Measurements from ENCODE around the gene EPHB2. TPM values are rescaled to one million over a fixed set of nuclear protein-coding genes. Genes with fewer than 3 reads are reported as not detected.
A peak's percentile ranks its signal among the peaks of the same experiment; 100 is the strongest.

Gene EPHB2
- total RNA-seq, 2 donors from 2014 or later: not detected

DNA sequence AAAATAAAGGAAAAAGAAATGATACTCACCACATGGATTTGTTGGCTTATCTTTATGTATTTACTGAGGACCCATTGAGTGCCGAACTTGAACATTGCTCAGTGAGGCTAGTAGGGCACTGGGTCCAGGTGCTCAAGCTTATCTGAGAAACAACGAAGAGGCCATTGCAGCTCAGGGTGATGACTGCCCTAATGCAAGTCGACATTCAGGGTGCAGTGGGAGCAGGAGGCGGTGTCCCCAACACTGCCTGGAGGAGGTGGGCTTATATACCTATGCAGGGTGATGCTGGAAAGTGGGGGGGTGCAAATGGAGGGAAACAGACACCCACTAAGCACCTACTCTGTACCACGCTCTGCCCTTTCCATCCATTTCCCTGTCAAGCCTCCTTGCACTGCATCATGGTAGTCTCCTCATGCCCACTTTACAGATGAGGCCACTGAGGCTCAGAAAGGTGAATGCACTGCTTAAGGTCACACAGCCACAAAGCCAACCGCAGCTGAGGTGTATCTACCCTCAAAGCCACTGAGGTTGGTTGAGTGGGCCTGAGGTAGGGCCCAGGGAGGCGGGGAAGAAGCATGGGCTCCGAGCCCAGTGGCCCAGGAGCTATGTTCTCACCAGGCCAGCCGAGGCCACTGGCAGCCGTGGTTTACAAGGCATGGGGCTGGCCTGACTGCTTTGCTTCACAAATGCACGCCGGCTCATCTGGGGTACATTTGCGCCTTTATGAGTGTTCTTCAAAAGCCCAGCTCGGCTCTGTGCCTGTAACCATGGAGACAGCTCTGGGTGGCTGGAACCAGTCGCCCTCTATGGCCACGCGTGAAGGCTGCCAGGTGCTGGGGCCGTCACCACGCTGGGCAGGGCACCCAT is 103.8 kb downstream of the EPHB2 start:
- Mint-ChIP-seq H3K27ac (no peak overlapping the region), H3K9me3 (no peaks in the 10 kb centered on the region), H3K4me3 (no peak overlapping the region), H3K36me3 (no peaks in the 10 kb centered on the region), H3K4me1 (ENCODE audit: low read depth in 2 of 2) (no peaks in the 10 kb centered on the region), H3K27me3 (peaks cover 0 to 9% of the 10 kb centered on the region in 2 donors)
- no peak for DNase-seq (ENCODE audit: low spot score)
- no peak for ATAC-seq

DNA sequence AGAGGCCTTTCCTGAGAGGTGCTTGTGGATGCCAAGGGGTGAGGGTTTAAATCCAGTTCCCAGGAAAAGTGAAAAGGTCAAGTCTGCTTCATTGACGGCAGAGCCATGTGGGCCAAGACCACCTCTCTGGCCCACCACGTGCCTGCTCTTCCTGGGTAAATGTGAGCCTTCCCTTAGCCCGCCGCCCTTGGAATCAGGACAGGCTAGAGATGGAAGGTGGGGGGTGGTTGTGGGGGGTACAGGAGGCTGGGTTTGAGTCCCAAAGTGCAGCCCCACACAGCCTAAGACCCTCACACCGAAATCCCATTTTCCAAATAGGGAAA is 104.4 kb downstream of the EPHB2 start:
- ATAC-seq: no peak
- Mint-ChIP-seq H3K36me3 (no peaks in the 10 kb centered on the region), H3K4me1 (ENCODE audit: low read depth in 2 of 2) (no peaks in the 10 kb centered on the region), H3K9me3 (no peaks in the 10 kb centered on the region), H3K4me3 (no peak overlapping the region), H3K27me3 (peaks cover 0 to 9% of the 10 kb centered on the region in 2 donors), H3K27ac (no peak overlapping the region)
- no peak for DNase-seq (ENCODE audit: low spot score)

DNA sequence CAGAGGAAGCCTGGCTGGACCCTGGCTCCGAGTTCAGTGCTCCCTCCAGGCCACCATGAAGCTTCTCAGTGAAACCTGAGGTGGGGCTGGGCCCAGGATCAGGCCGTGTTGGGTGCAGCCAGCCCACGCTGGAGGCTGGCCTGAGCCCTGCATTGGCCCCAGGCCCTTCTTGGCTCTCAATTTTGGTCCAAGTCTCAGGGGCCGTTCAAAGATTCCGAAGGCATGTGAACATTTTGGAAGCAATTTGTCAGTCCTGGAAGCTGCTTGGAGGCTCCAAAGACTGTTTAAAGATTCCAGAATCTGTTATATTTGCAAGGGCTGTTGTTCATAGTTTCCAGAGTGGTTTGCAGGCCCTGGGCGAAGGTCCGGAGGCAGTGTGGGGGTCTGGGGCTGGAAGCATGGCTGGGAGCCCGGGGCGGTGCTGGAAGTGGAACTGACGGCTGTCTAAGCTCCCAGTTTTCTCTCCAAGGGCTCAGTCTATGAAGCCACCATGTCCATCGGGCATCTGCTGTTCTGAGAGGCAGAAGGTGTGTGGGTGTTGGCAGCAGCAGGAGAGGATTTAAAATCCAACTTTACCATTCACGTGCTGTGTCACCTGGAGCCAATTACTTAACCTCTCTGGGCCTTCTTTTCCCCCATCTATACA is 104.9 kb downstream of the EPHB2 start:
- Mint-ChIP-seq H3K9me3 (no peaks in the 10 kb centered on the region), H3K4me3 (no peak overlapping the region), H3K27me3 (peaks cover 0 to 9% of the 10 kb centered on the region in 2 donors), H3K27ac (no peak overlapping the region), H3K4me1 (ENCODE audit: low read depth in 2 of 2) (no peaks in the 10 kb centered on the region), H3K36me3 (no peaks in the 10 kb centered on the region)
- DNase-seq (ENCODE audit: low spot score) (no peak), ATAC-seq (no peak)

GRCh38 chr1:22816067-22816775 is 105.6 kb downstream of the EPHB2 start:
- DNase-seq (ENCODE audit: low spot score): no peak
- H3K36me3 Mint-ChIP-seq: no peaks in the 10 kb centered on the region
- no peaks in the 10 kb centered on the region for H3K4me1 Mint-ChIP-seq (ENCODE audit: low read depth in 2 of 2)
- H3K27me3 Mint-ChIP-seq: peaks cover 0 to 9% of the 10 kb centered on the region in 2 donors
- ATAC-seq: no peak
- no peak overlapping the region for H3K27ac Mint-ChIP-seq
- H3K9me3 Mint-ChIP-seq: no peaks in the 10 kb centered on the region
- H3K4me3 Mint-ChIP-seq: no peak overlapping the region

DNA sequence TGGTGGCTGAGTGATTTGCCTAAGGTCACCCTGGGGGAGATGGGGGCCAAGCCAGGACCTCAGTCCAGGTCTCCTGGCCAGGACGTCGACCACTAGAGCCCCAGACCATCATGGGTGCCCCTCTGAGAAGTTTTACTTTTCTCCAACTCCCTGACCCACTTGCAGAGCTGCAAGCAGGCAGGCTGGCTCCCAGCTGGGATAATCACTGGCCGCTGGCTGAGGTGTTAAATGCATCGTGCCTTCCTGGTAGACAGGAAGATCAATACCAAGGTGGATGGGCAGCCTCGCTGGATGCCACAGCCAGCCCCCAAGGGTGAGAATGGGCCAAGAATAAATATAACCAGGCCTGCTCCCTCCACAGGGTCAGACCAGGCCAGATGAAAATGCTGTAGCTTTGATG is 106.2 kb downstream of the EPHB2 start:
- H3K4me3 Mint-ChIP-seq: no peak overlapping the region
- no peaks in the 10 kb centered on the region for H3K36me3 Mint-ChIP-seq
- DNase-seq (ENCODE audit: low spot score): no peak
- H3K4me1 Mint-ChIP-seq (ENCODE audit: low read depth in 2 of 2): no peaks in the 10 kb centered on the region
- ATAC-seq: no peak
- H3K27ac Mint-ChIP-seq: no peak overlapping the region
- no peaks in the 10 kb centered on the region for H3K9me3 Mint-ChIP-seq
- H3K27me3 Mint-ChIP-seq: peaks cover 0 to 9% of the 10 kb centered on the region in 2 donors

DNA sequence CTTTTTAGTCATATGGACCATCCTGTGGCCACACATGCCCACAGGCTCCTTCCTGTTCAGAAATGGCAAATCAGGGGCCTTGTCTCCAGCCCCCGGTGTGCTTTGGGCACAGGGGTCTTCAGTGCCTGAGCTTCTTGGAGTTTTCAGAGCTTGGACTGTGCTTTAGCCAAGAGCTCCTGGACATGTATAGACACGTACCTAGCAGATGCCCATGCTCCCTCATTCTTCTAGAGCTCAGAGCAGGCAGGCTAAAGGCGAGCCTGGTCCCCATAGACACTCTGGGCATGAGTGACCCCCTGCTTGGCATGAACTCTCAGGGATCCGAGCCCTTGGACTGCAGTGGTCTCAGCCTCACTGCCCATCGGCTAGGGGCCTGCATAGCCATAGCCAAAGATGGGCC is 106.8 kb downstream of the EPHB2 start:
- Mint-ChIP-seq H3K27me3 (peaks cover 0 to 9% of the 10 kb centered on the region in 2 donors), H3K4me3 (no peak overlapping the region), H3K9me3 (no peaks in the 10 kb centered on the region), H3K36me3 (no peaks in the 10 kb centered on the region), H3K27ac (no peak overlapping the region), H3K4me1 (ENCODE audit: low read depth in 2 of 2) (no peaks in the 10 kb centered on the region)
- ATAC-seq (no peak), DNase-seq (ENCODE audit: low spot score) (no peak)

DNA sequence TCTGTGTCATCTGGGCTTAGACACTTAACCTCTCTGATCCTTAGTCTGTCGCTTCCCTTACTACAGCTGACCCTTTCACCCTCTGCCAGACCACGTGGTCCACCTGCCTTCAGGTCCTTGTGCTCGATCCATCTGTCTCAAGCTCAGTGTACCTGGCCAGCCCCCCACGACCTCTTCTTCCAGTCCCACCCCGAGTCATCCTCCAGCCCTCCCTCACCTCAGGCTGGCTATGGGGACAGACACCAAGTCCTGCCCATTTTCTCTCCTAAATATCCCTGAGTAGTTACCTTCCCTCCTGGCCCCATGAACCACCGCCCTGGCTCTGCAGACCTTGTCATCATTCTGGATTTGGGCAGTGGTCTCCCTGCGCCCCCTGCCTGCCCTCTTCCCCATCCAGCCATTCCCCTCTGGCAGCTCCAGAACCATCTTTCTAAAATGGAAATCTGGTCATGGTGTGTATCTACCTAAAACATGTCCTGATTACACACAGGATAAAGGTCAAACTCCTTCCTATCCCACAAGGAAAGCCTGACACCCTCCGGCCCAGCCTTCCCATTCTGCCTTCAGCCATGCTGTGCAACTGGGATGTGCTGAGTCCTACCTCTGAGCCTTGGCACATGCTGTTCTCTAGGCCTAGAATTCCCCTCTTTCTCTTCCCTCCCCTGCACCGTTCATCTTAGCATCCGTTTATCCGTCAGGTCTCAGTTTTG is 107.6 kb downstream of the EPHB2 start:
- Mint-ChIP-seq H3K9me3 (no peaks in the 10 kb centered on the region), H3K4me3 (no peak overlapping the region), H3K36me3 (no peaks in the 10 kb centered on the region), H3K27ac (no peak overlapping the region), H3K27me3 (peaks cover 0 to 9% of the 10 kb centered on the region in 2 donors), H3K4me1 (ENCODE audit: low read depth in 2 of 2) (no peaks in the 10 kb centered on the region)
- ATAC-seq (no peak), DNase-seq (ENCODE audit: low spot score) (no peak)

- Mint-ChIP-seq H3K36me3 (no peaks in the 10 kb centered on the region), H3K27me3 (peaks cover 5 to 18% of the 10 kb centered on the region in 2 donors), H3K4me3 (no peak overlapping the region), H3K4me1 (ENCODE audit: low read depth in 2 of 2) (no peaks in the 10 kb centered on the region), H3K9me3 (no peaks in the 10 kb centered on the region), H3K27ac (no peak overlapping the region)
- no peak for DNase-seq (ENCODE audit: low spot score)
- no peak for ATAC-seq
Observed at GRCh38 chr1:22819361-22819760, 108.7 kb downstream of the EPHB2 start.

DNA sequence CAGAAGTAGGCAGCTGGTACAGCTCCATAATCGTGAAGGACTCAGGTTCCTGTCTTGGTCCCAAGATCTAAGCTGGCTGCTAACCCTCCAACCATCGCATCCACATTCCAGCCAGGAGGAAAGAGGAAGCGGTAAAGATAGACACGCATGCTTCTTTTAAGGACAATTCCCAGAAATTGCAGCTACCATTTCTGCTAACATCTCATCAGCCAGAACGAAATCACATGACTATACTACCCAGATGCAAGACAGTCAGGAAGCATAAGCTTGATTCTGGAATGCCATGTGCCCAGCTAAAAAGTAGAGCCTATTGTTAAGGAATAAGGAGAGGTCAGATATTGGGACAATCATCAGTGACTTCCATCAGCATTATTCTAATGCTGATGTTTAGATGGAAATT is 110.4 kb downstream of the EPHB2 start:
- DNase-seq (ENCODE audit: low spot score) (no peak), ATAC-seq (no peak)
- H3K27ac Mint-ChIP-seq: no peak overlapping the region
- no peak overlapping the region for H3K4me3 Mint-ChIP-seq
- H3K4me1 Mint-ChIP-seq (ENCODE audit: low read depth in 2 of 2): no peaks in the 10 kb centered on the region
- H3K9me3 Mint-ChIP-seq: no peaks in the 10 kb centered on the region
- H3K27me3 Mint-ChIP-seq: peaks cover 8 to 18% of the 10 kb centered on the region in 2 donors
- no peaks in the 10 kb centered on the region for H3K36me3 Mint-ChIP-seq

DNA sequence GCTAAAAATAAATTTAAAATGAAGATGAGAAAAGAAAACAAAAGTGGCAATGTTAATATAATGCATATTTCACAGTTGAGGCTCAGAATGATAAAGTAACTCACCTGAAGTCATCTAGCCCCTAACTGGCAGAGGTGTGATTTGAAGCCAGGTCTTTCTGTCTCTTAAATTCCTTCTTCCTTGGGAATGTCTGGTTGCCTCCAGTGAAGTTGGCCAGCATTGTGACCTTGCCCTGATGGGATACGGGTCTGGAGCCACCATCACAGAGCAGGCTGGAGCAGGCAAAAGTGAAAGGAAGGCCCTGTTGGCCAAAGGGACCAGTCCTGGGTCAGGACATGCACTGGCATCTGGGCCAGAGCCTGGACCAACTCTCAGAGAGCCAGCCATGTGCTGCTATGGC is 111.7 kb downstream of the EPHB2 start:
- H3K27me3 Mint-ChIP-seq: peaks cover 8 to 18% of the 10 kb centered on the region in 2 donors
- no peak overlapping the region for H3K27ac Mint-ChIP-seq
- H3K9me3 Mint-ChIP-seq: no peaks in the 10 kb centered on the region
- DNase-seq (ENCODE audit: low spot score): no peak
- no peaks in the 10 kb centered on the region for H3K4me1 Mint-ChIP-seq (ENCODE audit: low read depth in 2 of 2)
- H3K4me3 Mint-ChIP-seq: no peak overlapping the region
- no peak for ATAC-seq
- no peaks in the 10 kb centered on the region for H3K36me3 Mint-ChIP-seq

- ATAC-seq (no peak), DNase-seq (ENCODE audit: low spot score) (no peak)
- H3K4me1 Mint-ChIP-seq (ENCODE audit: low read depth in 2 of 2): no peaks in the 10 kb centered on the region
- H3K4me3 Mint-ChIP-seq: no peak overlapping the region
- peaks cover 8 to 9% of the 10 kb centered on the region in 2 donors for H3K27me3 Mint-ChIP-seq
- H3K9me3 Mint-ChIP-seq: no peaks in the 10 kb centered on the region
- no peaks in the 10 kb centered on the region for H3K36me3 Mint-ChIP-seq
- no peak overlapping the region for H3K27ac Mint-ChIP-seq
Observed at GRCh38 chr1:22824466-22824865, 113.8 kb downstream of the EPHB2 start.

GRCh38 chr1:22824975-22825374 is 114.3 kb downstream of the EPHB2 start:
- DNase-seq (ENCODE audit: low spot score) (no peak), ATAC-seq (no peak)
- no peak overlapping the region for H3K4me3 Mint-ChIP-seq
- H3K36me3 Mint-ChIP-seq: no peaks in the 10 kb centered on the region
- no peaks in the 10 kb centered on the region for H3K9me3 Mint-ChIP-seq
- H3K27me3 Mint-ChIP-seq: peaks cover 8 to 9% of the 10 kb centered on the region in 2 donors
- no peak overlapping the region for H3K27ac Mint-ChIP-seq
- H3K4me1 Mint-ChIP-seq (ENCODE audit: low read depth in 2 of 2): no peaks in the 10 kb centered on the region

GRCh38 chr1:22825486-22826189 is 115.0 kb downstream of the EPHB2 start:
- no peaks in the 10 kb centered on the region for H3K4me1 Mint-ChIP-seq (ENCODE audit: low read depth in 2 of 2)
- ATAC-seq: peak in 1 of 2 donors; percentile 18
- no peaks in the 10 kb centered on the region for H3K36me3 Mint-ChIP-seq
- no peak overlapping the region for H3K4me3 Mint-ChIP-seq
- no peak overlapping the region for H3K27ac Mint-ChIP-seq
- H3K27me3 Mint-ChIP-seq: peaks cover 9% of the 10 kb centered on the region in 2 donors
- H3K9me3 Mint-ChIP-seq: no peaks in the 10 kb centered on the region
- DNase-seq (ENCODE audit: low spot score): no peak
